ENCODE data around the gene PBX4.

Gene PBX4

GRCh38 chr19:19635313-19635702, 16.8 kb upstream of the PBX4 start:
- Mint-ChIP-seq H3K27ac (no peak overlapping the region), H3K9me3 (no peaks in the 10 kb centered on the region), H3K27me3 (no peaks in the 10 kb centered on the region), H3K36me3 (peaks cover 6% of the 10 kb centered on the region), H3K4me3 (no peak overlapping the region), H3K4me1 (peaks cover 16% of the 10 kb centered on the region)

GRCh38 chr19:19634516-19635312, 16.2 kb upstream of the PBX4 start:
- Mint-ChIP-seq H3K27me3 (no peaks in the 10 kb centered on the region), H3K9me3 (no peaks in the 10 kb centered on the region), H3K4me1 (peaks cover 10% of the 10 kb centered on the region), H3K27ac (no peak overlapping the region), H3K4me3 (no peak overlapping the region), H3K36me3 (peaks cover 6% of the 10 kb centered on the region)

- H3K9me3 Mint-ChIP-seq, result no peaks in the 10 kb centered on the region
- H3K4me3 Mint-ChIP-seq, result no peak overlapping the region
- peaks cover 11% of the 10 kb centered on the region for H3K4me1 Mint-ChIP-seq
- H3K36me3 Mint-ChIP-seq, result peaks cover 6% of the 10 kb centered on the region
- H3K27me3 Mint-ChIP-seq, result no peaks in the 10 kb centered on the region
- H3K27ac Mint-ChIP-seq, result no peak overlapping the region
Measured at GRCh38 chr19:19633711-19634515, 15.4 kb upstream of the PBX4 start.

- Mint-ChIP-seq H3K4me3 (no peak overlapping the region), H3K27me3 (no peaks in the 10 kb centered on the region), H3K27ac (no peak overlapping the region), H3K36me3 (peaks cover 8% of the 10 kb centered on the region), H3K4me1 (peaks cover 15% of the 10 kb centered on the region), H3K9me3 (no peaks in the 10 kb centered on the region)
Measured at GRCh38 chr19:19632661-19633060, 14.2 kb upstream of the PBX4 start.

GRCh38 chr19:19631346-19631745, 12.9 kb upstream of the PBX4 start:
- Mint-ChIP-seq H3K36me3 (peaks cover 8% of the 10 kb centered on the region), H3K27me3 (no peaks in the 10 kb centered on the region), H3K9me3 (no peaks in the 10 kb centered on the region), H3K4me1 (peaks cover 28% of the 10 kb centered on the region), H3K27ac (no peak overlapping the region), H3K4me3 (no peak overlapping the region)

GRCh38 chr19:19630426-19630825, 11.9 kb upstream of the PBX4 start:
- Mint-ChIP-seq H3K27me3 (no peaks in the 10 kb centered on the region), H3K4me3 (no peak overlapping the region), H3K27ac (no peak overlapping the region), H3K9me3 (no peaks in the 10 kb centered on the region), H3K36me3 (peaks cover 9% of the 10 kb centered on the region), H3K4me1 (peaks cover 30% of the 10 kb centered on the region)

- Mint-ChIP-seq H3K27me3 (no peaks in the 10 kb centered on the region), H3K4me1 (peaks cover 30% of the 10 kb centered on the region), H3K36me3 (peaks cover 9% of the 10 kb centered on the region), H3K27ac (no peak overlapping the region), H3K9me3 (no peaks in the 10 kb centered on the region), H3K4me3 (no peak overlapping the region)
Measured at GRCh38 chr19:19630062-19630414, 11.6 kb upstream of the PBX4 start.

GRCh38 chr19:19628501-19629134, 10.1 kb upstream of the PBX4 start:
- Mint-ChIP-seq H3K27me3 (no peaks in the 10 kb centered on the region), H3K9me3 (no peaks in the 10 kb centered on the region), H3K36me3 (peaks cover 9% of the 10 kb centered on the region), H3K4me3 (peak overlapping the region; percentile 72), H3K27ac (peak overlapping the region; percentile 79), H3K4me1 (peaks cover 27% of the 10 kb centered on the region)

GRCh38 chr19:19627621-19628500, 9.4 kb upstream of the PBX4 start, which contains the start of gene LPAR2:
TSS of gene LPAR2 (minus strand) at chr19:19628220. CDS start at chr19:19627275, 945 bp downstream.
- Mint-ChIP-seq H3K4me3 (peak within 1 kb of the TSS; percentile 89), H3K27me3 (no peaks in the 10 kb centered on the region), H3K9me3 (no peaks in the 10 kb centered on the region), H3K36me3 (peaks cover 6% of the 10 kb centered on the region), H3K4me1 (peaks cover 23% of the 10 kb centered on the region), H3K27ac (peak within 1 kb of the TSS; percentile 97)

GRCh38 chr19:19626516-19627472, 8.3 kb upstream of the PBX4 start:
- Mint-ChIP-seq H3K9me3 (no peaks in the 10 kb centered on the region), H3K4me3 (peak overlapping the region; percentile 89), H3K27me3 (no peaks in the 10 kb centered on the region), H3K4me1 (peaks cover 23% of the 10 kb centered on the region), H3K36me3 (peaks cover 6% of the 10 kb centered on the region), H3K27ac (peak overlapping the region; percentile 87)

GRCh38 chr19:19624032-19624570, 5.6 kb upstream of the PBX4 start:
- Mint-ChIP-seq H3K27ac (no peak overlapping the region), H3K4me3 (no peak overlapping the region)

GRCh38 chr19:19623383-19623782, 4.9 kb upstream of the PBX4 start:
- H3K27me3 Mint-ChIP-seq, result no peaks in the 10 kb centered on the region
- no peak overlapping the region for H3K4me3 Mint-ChIP-seq
- H3K36me3 Mint-ChIP-seq, result peaks cover 4% of the 10 kb centered on the region
- H3K9me3 Mint-ChIP-seq, result no peaks in the 10 kb centered on the region
- peaks cover 29% of the 10 kb centered on the region for H3K4me1 Mint-ChIP-seq
- H3K27ac Mint-ChIP-seq, result peak overlapping the region; percentile 35

More at GRCh38 chr19:19624032-19624570, 5.6 kb upstream of the PBX4 start:
- H3K36me3 Mint-ChIP-seq, result peaks cover 6% of the 10 kb centered on the region
- peaks cover 27% of the 10 kb centered on the region for H3K4me1 Mint-ChIP-seq
- H3K27me3 Mint-ChIP-seq, result no peaks in the 10 kb centered on the region
- H3K9me3 Mint-ChIP-seq, result no peaks in the 10 kb centered on the region

GRCh38 chr19:19619849-19620210, 1.3 kb upstream of the PBX4 start:
- Mint-ChIP-seq H3K4me3 (no peak overlapping the region), H3K36me3 (no peaks in the 10 kb centered on the region), H3K27ac (no peak overlapping the region), H3K27me3 (no peaks in the 10 kb centered on the region), H3K4me1 (peaks cover 41% of the 10 kb centered on the region), H3K9me3 (no peaks in the 10 kb centered on the region)
